ENCODE data around the gene OCA2.

OCA2 gene

GRCh38 chr15:28111543-28111942 is 12.4 kb upstream of the OCA2 start:
- no peak overlapping the region for H3K4me3 ChIP-seq (replicated peaks; ENCODE audit: insufficient read depth, low read length)
- peaks cover 14% of the 10 kb centered on the region for H3K27me3 ChIP-seq (ENCODE audit: insufficient read depth, poor library complexity, severe bottlenecking)
- TF ChIP-seq REST (IDR thresholded peaks at IDR 0.05; ENCODE audit: insufficient replicate concordance, low read depth) = no peak
- no peak for TF ChIP-seq POLR2AphosphoS5 (IDR thresholded peaks at IDR 0.05; ENCODE audit: low read depth)
- TF ChIP-seq SPI1 (IDR thresholded peaks at IDR 0.05; ENCODE audit: borderline replicate concordance, low read depth) = no peak
- TF ChIP-seq CTCF (IDR thresholded peaks at IDR 0.05; ENCODE audit: insufficient read depth, low read length) = no peak
- TF ChIP-seq GABPA (IDR thresholded peaks at IDR 0.05; ENCODE audit: low read depth) = no peak
- DNase-seq (ENCODE audit: low read depth in 1 of 2, low spot score in 1 of 2) = no peak
- no peak overlapping the region for H3K27ac ChIP-seq (replicated peaks)

GRCh38 chr15:28110481-28110881 is 11.4 kb upstream of the OCA2 start:
- DNase-seq (ENCODE audit: low read depth in 1 of 2, low spot score in 1 of 2) = no peak
- no peak overlapping the region for H3K27ac ChIP-seq (replicated peaks)
- peaks cover 17% of the 10 kb centered on the region for H3K27me3 ChIP-seq (ENCODE audit: insufficient read depth, poor library complexity, severe bottlenecking)
- TF ChIP-seq CTCF (IDR thresholded peaks at IDR 0.05; ENCODE audit: insufficient read depth, low read length) (no peak), REST (IDR thresholded peaks at IDR 0.05; ENCODE audit: insufficient replicate concordance, low read depth) (no peak), POLR2AphosphoS5 (IDR thresholded peaks at IDR 0.05; ENCODE audit: low read depth) (no peak), GABPA (IDR thresholded peaks at IDR 0.05; ENCODE audit: low read depth) (no peak), SPI1 (IDR thresholded peaks at IDR 0.05; ENCODE audit: borderline replicate concordance, low read depth) (no peak)
- no peak overlapping the region for H3K4me3 ChIP-seq (replicated peaks; ENCODE audit: insufficient read depth, low read length)

GRCh38 chr15:28109626-28110455 is 10.7 kb upstream of the OCA2 start:
- Histone ChIP-seq H3K27ac (replicated peaks) (no peak overlapping the region), H3K4me3 (replicated peaks; ENCODE audit: insufficient read depth, low read length) (no peak overlapping the region), H3K27me3 (ENCODE audit: insufficient read depth, poor library complexity, severe bottlenecking) (peaks cover 17% of the 10 kb centered on the region)
- TF ChIP-seq POLR2AphosphoS5 (IDR thresholded peaks at IDR 0.05; ENCODE audit: low read depth) (no peak), CTCF (IDR thresholded peaks at IDR 0.05; ENCODE audit: insufficient read depth, low read length) (no peak), GABPA (IDR thresholded peaks at IDR 0.05; ENCODE audit: low read depth) (no peak), REST (IDR thresholded peaks at IDR 0.05; ENCODE audit: insufficient replicate concordance, low read depth) (no peak), SPI1 (IDR thresholded peaks at IDR 0.05; ENCODE audit: borderline replicate concordance, low read depth) (no peak)
- DNase-seq (ENCODE audit: low read depth in 1 of 2, low spot score in 1 of 2) = no peak

All from HL-60 (cell line).